ENCODE data around the gene MAP1LC3C.

MAP1LC3C gene

DNA sequence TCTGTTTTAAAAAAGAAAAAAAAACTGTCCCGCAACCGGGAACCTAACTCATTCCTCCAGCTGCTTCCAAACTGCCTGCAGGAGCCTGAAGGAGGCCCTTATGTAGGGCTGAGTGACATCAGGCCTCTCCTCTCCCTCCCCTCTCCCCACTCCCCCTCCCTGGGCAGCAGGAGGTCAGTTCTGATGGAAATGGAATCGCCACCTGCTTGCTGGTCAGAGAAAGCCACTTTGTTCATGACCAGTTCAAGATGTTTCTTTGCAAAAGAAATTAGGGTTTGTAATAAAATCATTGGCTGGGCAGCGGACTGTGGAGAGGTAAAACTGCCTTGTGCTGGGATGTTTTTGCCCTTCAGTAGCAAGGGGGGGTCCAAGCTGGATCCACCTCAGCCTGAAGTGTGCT lies at the start of gene MAP1LC3C:
MAP1LC3C (minus strand) TSS at position 73 of the 400 bp plus-strand sequence. CDS start 90 bp downstream, outside the sequence.
- peak; percentile 42 for DNase-seq (ENCODE audit: low spot score)

DNA sequence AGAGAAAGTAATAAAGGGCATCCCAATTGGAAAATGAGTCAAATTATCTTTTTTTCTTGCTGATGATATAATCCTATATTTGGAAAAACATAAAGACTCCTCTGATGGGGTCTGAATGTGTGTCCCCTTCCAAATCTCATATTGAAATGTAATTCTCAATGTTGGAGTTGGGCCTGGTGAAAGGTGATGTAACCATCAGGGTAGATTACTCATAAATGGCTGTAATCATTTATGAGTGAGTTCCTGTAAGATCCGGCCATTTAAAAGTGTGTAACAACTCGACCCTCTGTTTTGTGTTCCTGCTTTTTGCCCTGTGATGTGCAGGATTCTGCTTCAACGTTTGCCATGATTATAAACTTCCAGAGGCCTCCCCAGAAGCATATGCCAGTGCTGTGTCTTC lies 44.3 kb upstream of the MAP1LC3C start:
- DNase-seq (ENCODE audit: low spot score): no peak

DNA sequence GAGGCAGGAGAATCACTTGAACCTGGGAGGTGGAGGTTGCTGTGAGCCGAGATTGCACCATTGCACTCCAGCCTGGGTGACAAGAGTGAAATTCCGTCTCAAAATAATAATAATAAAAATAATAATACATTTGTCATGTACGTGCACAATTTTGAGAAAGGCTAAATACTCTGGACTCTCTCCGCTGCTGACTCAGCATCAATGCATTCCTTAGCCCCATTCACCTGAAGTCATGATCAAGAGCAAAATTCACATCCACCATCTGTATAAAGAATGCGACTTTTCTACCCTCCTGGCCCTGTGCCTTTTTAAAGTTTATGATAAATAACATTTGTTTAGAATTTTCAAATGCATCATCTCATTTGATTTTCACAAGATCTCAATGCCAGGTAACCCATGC lies 35.5 kb upstream of the MAP1LC3C start:
- DNase-seq (ENCODE audit: low spot score): no peak

DNA sequence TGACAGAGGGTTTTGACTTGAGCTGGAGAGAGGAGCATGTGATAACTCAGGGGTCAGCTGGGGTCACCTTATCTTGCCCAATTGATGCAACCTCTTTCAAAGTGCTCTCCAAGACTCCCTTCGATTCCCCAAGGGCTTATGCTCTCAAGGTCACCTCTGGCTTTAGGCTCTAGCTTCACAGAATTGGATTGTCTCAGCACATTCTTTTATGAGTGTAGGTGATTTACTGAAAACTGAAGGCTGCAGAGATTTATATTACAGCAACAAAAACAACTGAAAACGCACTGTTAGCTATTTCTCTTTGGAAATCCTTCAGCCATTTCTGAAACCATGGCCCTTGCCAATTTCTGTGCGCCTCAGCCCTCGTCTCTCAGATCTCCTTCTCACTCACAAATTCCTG lies 34.5 kb upstream of the MAP1LC3C start:
- DNase-seq (ENCODE audit: low spot score): no peak

DNA sequence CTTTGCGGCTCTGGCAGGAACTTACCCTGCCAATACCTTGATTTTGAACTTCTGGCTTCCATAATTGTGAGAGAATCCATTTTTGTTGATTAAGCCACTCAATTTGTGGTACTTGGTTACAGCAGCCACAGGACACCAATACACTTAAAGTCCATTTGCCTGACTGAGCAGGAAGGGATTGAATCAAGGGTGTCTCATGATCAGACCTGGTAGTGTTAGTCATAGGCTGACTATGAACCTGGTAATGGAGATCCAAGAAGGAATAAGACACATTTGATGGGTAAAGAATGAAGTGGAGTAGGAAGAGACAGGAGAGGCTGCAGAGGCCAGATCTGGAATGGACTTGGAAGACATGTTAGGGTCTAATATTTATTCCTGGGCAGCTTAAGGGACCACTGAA lies 31.2 kb upstream of the MAP1LC3C start:
- DNase-seq (ENCODE audit: low spot score): no peak

DNA sequence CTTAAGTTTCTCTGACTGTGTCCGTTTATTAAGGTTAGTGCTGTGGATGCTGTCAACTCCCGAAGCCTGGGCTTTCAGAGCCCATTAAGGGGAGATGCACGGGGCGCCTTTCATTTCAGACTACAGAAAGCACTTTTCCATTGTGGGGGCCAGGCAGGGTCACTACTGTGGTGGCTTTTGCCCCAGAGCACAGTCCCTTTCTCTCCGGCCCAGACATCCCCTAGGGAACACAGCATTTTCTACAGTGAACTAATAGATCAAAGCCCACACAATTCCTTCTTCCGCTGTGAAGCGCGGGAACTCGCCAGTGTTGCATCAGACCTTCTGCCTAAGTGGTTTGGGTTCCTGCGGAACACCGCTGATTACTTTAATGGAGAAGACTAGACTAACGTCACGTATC lies 26.8 kb upstream of the MAP1LC3C start:
- DNase-seq (ENCODE audit: low spot score): no peak

DNA sequence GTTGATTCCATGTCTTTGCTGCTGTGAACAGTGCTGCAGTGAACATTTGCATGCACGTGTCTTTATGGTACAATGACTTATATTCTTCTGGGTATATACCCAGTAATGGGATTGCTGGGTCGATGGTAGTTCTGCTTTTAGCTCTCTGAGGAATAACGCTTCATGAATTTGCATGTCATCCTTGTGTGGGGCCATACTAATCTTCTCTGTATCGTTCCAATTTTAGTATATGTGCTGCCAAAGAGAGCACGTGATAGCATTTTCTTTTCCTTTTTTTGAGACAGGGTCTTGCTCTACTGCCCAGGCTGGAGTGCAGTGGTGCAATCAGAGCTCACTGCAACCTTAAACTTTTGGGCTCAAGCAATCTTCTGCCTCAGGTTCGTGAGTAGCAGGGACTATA lies 24.9 kb upstream of the MAP1LC3C start:
- no peak for DNase-seq (ENCODE audit: low spot score)

DNA sequence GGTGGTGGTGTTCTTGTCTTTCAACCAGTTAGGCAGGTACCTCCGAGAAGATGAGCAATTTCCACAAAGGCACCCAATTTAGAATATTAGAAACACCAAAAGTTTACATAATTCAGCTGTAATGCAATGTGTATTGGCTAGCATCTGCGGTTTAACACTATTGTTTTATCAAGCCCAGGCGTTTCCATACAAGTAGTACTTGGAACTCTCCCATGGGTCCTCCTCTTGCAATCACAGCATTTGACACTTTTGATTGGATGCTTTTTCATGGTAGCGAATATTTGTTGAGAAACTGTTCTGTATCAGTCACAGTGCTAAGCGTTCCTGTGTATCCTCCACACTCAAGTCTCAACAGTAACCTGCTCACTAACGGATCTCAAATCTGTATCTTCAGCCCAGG lies 20.1 kb upstream of the MAP1LC3C start:
- no peak for DNase-seq (ENCODE audit: low spot score)

DNA sequence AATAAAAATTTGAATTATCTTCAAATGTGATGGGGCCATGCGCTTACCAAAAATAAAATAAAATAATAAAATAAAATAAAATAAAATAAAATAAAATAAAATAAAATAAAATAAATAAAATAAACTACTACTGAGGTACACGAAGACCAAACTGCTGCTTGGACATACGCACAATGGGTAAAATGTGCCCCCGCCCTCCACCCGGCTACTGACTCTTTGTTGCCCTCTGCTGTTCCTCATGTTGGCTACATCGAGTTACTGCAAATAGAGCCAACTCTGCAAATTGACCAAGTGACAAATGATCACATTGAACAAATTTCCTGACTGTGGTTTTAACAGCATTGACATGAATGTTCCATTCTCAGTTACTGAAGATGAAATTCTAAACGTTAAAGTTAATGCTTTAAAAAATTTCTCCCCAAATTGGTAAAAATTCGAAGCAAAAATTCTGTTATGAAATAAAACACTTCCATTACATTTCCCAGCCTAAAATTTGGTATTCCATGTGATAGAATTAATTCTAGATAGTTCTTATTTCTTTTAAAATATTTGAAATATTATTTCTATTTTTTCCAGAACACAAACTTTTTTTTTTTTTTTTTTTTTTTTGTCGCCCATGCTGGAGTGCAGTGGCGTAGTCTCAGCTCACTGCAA lies 18.8 kb upstream of the MAP1LC3C start:
- peak; percentile 78 for DNase-seq (ENCODE audit: low spot score)

DNA sequence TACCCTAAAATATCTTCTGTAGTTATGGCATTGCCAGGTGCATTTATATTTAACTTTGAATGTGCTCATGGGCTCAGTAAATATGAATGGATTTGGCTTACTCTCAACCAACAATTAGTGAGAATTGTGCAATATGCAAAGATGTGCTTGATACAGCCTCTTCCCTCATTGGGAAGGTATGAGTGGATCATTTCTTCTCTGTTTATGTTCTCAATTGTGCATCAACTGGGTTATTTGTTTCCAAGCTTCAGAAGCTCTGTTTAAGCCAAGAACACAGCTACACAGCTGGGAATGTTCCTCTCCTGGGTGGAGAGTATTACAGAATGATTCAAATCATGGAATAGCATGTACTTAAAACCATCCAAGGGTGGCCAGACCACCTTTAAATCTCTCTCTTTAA lies 17.6 kb upstream of the MAP1LC3C start:
- no peak for DNase-seq (ENCODE audit: low spot score)

DNA sequence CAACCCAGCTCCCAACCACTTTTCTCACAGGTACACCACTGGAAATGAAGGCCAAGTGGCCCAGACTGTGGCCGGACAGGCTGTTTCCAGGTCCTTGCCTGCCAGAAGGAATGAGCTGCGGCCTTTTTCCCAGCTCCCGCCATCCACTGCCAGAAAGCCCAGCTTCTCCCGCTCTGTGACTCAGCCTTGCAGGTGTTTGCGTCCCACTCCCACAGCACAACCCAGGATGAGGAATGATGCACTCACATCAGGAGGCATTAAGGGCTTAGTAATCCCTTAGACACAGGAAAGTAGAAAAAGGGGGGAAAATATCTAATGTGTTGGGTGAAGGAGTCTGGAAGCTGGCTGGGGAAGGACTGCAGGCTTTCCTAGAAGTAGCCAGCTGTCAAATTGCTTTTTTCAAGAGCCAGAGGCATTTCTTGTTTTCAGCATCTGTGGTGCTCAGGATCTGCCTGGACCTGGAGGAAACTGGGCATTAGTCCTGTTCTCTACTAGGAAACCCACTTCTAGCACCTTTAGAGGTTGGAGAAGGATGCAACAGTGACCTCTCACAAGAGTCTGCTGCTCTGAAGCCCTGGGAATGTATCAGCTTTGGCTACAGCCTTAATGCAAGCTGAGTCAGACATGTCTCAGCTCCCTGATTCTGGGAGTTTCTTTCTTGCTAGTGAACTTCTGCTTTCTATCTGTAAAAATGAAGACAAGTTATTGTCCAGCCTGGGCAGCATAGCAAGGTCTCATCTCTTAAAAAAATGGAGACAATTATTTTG lies 13.2 kb upstream of the MAP1LC3C start:
- DNase-seq (ENCODE audit: low spot score): no peak

DNA sequence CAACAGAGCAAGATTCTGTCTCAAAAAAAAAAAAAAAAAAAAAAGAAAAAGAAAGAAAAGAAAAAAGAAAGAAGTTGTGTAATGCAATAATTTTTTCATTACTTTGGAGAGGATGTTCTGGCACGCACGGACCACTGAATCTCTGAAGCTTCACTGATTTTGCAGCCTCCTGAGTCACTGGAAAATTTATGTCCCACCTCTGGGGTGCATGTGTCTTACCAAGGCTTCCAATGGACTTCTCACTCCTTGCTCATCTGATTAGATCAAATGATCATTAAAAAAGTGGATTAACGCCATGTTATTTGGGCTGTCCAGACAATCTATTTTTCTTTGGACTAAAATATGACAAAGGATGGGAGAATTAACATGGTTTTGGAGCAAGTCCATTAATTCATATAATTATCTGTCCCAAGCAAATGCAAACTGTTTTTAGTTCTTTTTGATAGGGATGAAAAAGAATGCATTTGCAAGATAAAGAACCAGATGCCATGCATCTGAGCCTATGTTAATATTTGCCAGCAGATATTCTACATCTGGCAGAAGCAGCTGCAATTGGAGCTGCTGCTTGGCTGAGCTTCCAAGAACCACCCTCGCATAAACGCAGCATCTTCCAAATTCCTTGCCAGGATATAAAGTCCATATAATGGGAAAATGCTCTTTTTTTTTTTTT lies 10.1 kb upstream of the MAP1LC3C start:
- DNase-seq (ENCODE audit: low spot score): no peak

DNA sequence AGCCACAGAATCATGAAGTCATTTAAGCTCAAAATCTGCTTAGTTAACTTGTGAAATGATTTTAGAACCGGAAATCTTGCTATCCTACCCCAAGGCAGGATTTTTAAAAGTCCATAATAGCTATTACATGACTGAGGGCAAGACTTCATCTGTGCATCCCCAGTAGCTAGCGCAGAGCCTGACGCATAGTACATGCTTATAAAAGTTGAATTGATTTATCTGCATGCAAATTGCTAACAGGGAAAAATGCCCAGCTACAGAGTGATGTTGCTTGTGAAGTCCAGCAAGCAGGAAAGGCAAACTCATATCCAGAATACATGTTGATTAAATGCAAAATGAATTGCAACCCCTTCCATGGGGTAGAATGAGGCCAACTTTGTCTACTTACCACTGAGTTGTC lies 8.1 kb upstream of the MAP1LC3C start:
- DNase-seq (ENCODE audit: low spot score): no peak

DNA sequence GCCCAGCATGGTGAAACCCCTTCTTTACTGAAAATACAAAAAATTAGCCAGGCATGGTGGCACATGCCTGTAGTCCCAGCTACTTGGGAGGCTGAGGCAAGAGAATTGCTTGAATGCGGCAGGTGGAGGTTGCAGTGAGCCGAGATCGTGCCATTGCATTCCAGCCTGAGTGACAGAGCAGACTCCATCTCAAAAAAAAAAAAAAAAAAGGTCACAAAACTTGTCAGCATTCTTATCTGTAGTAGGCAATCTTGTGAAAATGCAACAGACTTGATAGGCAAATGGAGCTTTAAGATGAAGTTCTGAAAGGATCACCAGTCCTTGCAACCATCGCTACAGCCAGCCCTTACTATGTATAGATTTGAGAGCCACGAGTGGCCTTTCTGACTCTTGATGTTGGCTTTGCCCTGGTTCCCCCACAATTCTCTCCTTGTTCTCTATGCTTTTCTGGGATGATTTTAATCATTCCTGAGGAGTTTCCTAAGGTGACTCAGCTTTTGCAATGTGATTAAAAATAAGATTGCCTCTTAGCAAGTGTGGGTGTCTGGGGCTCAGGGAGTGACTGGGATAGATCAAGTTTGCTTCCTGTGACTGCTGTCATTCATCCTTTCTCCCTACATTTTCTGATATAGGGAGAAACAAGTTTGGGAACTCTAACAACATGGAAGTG lies 7.1 kb upstream of the MAP1LC3C start:
- no peak for DNase-seq (ENCODE audit: low spot score)

DNA sequence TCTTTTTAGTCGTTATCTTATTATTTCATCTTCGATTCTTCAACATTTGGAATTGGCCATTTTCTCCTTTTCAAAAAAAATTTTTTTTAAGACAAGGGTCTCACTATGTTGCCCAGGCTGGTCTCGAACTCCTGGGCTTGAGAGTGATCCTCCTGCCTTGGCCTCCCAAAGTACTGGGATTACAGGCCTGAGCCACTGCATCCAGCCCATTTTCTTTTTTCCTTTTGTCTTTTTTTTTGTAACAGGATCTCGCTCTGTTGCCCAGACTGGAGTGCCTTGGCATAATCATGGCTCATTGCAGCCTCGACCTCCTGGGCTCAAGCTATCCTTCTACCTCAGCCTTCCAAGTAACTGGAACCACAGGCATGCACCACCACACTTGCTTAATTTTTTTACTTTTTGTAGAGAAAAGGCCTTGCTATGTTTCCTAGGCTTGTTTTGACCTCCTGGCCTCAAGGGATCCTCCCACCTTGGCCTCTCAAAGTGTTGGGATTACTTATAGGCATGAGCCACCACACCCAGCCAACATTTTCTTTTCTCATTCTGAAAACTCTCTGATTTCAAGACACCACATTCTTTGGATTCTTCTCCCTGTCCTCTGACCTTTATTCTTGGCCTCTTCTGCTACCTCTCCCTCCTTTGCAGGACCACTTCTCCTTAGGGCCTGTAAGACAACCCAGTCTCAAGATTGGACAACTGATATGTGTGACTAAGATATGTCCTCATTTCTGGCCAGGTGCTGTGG lies 6.0 kb upstream of the MAP1LC3C start:
- DNase-seq (ENCODE audit: low spot score): no peak

DNA sequence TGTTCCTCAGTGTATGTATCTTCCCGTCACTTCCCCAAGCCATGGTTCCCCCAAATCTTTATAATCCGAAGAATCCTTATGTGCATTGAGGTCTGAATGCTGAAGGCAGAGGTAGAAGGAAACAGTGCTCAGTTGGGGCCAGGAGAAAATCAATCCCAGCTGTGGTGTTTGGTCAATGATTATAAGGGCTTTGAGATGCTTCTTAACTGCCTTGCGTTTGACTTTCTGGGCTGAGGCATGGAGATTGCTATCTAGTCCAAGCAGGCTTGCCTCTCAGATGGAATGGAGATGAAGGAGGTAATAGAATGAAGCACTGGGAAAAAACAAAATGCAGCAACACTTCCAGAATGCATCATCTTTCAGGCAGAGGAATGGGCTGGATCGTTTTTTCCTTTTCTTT lies 3.6 kb upstream of the MAP1LC3C start:
- no peak for DNase-seq (ENCODE audit: low spot score)

DNA sequence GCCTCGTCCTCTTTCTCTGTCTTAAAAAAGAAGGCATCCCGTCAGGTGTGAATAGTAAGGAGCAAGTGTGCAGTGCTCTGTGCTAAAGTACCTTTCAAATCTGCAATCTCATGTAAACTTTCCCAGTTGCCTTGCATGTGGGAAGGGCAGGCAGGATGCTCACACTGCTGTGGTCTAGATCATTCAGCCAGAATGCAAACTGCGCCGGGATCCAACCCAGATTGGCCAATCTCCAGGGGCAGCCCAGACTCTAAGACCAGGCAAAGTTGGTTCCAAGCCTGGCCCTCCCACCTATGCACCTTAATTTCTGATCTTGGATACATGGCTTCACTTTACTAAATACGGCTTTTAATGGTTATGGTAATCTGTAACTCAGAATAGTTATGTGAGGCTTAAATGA lies 3.2 kb upstream of the MAP1LC3C start:
- DNase-seq (ENCODE audit: low spot score): no peak

DNA sequence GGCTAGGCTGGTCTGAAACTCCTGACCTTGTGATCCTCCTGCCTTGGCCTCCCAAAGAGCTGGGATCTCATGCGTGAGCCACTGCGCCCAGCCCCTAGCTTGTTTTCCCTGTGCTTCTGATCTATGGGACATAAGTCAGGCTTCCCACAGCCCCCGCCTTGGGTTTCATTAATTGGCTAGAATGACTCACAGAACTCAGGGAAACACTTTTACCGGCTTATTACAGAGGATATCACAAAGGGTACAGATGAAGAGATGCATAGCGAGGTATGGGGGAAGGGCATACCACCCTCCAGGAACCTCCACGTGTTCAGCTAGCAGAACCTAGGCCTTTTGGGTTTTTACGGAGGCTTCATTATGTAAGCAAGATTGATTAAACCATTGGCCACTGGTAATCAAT lies 1.5 kb upstream of the MAP1LC3C start:
- no peak for DNase-seq (ENCODE audit: low spot score)

DNA sequence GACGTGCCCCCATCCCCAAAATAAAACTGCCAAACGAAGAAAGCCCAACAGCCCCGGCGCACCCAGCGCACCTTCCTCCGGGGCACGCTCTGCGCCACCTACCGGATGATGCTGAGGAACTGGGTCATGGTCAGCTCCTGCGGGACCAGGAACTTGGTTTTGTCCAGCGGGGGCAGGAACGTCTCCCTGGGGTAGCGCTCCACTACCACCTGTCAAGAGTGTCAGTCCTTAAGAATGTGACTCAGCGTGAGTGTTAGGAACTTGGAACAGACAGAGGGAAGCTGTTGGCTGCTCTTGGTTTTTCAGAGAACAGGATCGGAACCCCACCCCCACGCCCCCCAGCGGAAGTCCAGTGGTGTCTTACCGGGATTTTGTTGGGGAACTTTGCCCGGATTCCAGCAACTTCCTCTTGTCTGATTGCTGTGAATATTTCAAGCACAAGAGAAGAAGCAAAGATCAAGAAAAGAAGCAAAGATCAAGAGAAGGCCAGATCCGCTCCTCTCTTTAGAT lies 431 bp downstream of the MAP1LC3C start:
- peak; percentile 77 for DNase-seq (ENCODE audit: low spot score)

DNA sequence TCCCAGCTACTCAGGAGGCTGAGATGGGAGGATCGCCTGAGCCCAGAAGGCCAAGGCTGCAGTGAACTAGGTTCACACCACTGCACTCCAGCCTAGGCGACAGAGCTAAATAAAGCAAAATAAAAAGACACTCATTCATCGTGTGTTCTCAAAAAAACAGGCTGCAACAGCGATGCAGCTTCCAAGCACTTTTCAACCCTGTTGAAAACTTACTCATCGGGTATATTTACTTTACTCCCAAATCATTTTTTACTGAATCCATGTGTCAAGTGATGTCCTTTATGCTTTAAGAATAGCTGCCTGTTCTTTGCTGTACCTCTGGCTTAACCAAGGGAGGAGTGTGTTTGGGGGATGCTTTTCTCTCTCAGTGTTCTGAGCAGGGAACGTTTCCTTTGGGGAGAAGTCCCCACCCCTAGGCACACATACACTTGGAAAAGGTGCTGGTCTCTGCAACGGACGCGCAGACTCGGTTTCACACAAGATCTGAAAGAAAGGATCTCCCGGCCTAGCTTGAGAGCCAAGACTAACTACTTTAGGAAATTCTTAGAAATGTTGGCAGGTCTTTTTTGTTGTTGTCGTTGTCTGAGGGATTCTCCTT lies 1.4 kb downstream of the MAP1LC3C start:
- no peak for DNase-seq (ENCODE audit: low spot score)

DNA sequence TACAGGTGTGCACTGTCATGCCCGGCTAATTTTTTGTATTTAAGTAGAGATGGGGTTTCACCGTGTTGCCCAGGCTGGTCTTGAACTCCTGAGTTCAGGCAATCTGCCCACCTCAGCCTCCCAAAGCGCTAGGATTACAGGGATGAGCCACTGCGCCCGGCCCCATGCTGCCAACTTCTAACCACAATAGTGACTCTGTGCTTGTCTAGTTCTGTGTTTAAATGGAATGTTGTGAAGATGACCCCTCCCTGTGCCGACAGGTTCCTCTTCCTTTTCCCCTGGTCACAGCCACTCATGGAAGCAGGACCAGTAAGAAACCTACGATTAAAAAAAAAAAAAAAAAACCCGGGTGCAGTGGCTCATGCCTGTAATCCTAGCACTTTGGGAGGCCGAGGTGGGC lies 4.7 kb downstream of the MAP1LC3C start:
- no peak for DNase-seq (ENCODE audit: low spot score)

Data from iPS-NIHi11 (cell line).